Measurements from ENCODE around the gene PHPT1.
"Not testable (repeated sequence)": the region's sequence is repeated elsewhere in the genome, so short reads cannot be mapped to it uniquely, and the experiment has no call there.

PHPT1 gene

DNA sequence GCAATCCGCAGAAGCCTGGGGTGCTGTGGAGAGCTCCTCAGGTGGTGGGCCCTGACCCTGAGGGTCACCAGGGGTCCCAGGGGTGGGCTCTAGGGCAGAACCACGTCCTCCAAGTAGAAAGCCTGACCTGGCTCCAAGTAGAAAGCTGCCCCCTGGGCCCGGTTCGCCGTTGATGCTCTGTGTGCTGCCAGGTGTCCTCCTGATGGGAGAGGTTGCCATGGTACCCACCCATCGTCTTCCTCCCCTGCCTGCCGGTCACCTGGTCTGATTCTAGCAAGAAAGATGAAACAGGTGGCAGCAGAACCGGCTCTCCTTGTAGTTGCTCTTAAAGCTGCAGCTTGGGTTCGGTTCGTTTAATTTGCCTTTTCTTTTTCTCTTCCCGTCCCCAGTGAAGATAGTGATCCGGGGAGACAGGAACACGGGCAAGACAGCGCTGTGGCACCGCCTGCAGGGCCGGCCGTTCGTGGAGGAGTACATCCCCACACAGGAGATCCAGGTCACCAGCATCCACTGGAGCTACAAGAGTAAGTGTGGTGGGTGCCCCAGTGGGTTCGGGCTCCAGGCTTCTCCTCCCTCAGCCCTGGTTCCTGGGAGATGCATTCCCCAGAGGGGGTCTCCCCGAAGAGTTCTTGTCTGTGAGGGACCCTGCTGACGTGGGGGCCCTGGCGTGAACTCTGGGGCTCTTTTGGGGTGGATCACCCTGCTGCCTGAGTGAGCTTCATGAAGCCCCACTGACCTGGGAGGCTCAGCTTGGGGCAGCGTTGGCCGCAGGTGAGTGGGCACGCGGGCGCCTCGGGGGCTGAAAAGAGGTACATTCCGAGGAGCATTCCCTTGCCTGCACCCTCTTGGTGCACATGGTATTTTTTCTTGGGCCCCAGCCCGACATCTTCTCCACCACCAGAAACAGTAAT lies 25.8 kb upstream of the PHPT1 start:
- DNase-seq (ENCODE audit: low spot score), result no peak

- no peak for DNase-seq (ENCODE audit: low spot score)
These were observed 24.5 kb upstream of the PHPT1 start for GRCh38 chr9:136824496-136825225.

DNA sequence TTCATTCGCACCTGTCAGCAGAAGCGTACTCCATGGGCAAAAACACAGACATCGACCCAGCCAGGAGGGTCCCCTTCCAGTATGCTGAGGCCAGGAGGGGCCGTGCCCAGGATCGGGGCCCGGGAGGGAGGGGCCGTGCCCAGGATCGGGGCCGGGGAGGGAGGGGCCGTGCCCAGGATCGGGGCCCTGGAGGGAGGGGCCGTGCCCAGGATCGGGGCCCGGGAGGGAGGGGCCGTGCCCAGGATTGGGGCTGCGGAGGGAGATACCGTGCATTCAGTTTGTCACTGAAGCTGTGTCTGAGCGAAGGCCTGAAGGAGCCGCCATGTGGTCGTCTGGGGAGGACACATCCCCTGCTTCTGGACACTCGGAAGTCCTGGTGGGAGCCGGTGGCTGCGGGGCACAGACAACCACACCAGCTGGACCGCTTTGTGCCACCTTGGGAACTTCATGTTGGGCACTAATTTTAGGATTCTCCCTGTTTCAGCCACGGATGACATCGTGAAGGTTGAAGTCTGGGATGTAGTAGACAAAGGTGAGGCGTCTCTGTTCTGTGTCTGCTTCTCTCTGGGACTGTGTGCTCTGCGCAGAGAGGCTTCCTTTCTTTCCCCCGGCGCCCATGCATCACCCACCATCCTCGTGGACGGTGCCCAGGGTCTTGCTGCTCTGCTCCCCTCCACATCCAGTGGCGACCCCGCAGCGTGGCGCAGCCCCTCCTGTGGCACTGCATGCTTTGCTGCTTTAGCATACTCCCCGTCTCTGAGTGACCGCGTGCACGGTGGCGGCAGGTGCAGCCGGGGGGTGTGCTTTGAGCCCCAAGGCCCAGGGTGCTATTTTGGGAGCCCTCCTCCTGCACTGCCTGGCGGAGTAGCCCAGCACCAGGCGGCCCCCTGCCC lies 23.7 kb upstream of the PHPT1 start:
- DNase-seq (ENCODE audit: low spot score), result no peak

GRCh38 chr9:136826188-136826541 lies 23.0 kb upstream of the PHPT1 start:
- no peak for DNase-seq (ENCODE audit: low spot score)

DNA sequence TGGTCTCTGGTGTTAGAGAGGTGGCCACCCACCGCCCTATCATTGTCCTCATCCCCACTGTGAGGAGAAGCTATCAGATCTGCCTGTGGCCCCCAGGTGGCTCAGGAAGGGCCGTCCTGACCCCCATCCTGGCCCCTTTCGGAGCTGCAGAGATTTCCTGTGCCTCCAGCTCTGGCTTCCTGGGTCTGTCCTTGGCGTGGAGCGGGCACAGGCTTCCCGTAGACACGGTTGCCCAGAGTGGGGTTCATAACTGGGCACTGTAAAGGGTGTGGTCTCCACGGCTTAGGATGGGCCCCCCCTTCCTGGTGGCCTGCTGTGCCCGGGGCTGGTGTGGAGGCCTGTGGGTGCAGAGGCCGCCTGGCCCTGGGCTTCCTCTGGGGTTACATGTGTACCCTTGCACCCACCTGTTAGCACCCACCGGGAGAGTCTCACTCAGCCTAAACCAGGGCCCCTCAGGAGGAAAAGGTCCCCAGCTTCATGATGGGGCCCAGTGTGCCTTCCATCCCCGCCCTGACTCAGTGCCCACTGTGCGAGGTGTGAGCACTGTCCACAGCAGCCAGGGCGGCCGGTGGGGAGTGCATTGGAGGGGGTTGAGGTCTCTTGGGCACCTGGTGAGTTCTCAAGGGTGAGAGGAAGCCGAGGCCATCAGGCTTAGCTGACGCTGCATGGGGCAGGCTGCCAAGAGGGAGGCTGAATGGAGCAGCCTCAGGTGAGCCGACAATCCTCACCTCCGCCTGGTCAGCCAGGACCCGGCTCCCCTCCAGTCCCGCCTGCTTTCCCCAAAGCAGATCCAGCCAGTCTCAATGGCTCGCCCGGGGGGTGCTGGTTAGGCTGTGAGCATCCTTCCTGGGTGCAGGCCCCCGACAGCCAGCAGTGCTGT lies 22.3 kb upstream of the PHPT1 start:
- DNase-seq (ENCODE audit: low spot score), result no peak

DNA sequence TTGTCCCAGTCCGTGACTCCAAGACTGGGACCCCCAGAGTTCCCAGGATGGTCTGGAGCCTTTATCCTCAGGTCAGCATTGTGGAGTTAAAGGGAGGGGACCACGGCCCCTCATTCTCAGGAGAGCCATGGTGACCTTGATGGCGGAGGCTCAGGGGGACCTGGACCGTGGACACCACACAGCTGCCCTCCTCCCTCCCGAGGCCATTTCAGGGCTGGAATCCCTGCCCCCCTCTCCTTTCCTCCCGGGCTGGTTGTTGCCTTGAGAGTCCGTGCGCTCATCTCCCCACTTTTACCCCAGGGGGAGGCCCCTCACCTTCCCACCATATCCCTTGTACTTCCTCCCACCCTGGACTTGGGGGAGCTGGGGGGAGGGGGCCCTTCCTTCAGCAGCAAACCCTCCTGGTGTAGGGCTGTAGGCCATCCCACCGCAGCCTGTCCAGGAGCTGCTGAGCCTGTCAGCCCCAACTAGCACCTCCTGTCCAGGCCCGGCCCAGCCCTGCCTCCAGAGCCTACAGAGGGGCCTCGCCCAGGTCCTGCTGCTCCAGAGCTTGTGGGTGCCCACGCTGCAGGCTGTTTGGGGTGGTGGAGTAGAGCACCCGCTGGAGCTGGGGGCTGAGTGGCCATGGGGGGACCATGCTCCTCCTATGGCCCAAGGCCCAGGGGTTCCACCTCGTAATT lies 21.3 kb upstream of the PHPT1 start:
- DNase-seq (ENCODE audit: low spot score), result no peak

DNA sequence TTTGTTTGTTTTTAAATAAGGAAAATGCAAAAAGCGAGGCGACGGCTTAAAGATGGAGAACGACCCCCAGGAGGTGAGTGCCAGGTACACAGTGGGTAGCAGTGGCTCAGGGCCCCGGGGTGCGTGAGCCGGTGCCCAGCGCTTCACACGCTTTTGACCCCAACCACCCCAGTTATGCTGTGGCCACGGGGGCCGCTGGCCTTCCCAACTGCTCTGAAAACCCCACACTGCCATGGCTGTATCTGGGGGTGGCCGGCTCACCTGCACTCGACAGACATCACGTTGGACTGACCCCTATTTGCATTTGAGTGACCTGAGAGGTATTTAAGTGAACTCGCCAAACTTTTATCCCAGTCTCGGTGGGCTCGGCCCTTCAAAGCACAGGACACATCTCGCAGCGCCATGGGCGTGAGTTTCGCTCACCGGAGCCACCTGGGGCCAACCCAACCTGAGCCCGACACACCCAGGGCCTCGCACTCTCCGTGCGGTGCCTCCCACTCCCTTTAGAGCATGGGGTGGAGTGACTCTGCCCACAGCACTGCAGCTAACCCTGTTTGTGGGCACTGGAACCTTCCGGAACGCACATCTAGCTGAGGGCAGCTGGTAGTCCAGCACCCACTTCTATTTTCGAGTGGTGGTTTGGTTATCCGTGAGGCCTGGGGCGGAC lies 20.6 kb upstream of the PHPT1 start:
- DNase-seq (ENCODE audit: low spot score), result no peak

GRCh38 chr9:136829412-136829811 lies 19.8 kb upstream of the PHPT1 start:
- DNase-seq (ENCODE audit: low spot score), result no peak

DNA sequence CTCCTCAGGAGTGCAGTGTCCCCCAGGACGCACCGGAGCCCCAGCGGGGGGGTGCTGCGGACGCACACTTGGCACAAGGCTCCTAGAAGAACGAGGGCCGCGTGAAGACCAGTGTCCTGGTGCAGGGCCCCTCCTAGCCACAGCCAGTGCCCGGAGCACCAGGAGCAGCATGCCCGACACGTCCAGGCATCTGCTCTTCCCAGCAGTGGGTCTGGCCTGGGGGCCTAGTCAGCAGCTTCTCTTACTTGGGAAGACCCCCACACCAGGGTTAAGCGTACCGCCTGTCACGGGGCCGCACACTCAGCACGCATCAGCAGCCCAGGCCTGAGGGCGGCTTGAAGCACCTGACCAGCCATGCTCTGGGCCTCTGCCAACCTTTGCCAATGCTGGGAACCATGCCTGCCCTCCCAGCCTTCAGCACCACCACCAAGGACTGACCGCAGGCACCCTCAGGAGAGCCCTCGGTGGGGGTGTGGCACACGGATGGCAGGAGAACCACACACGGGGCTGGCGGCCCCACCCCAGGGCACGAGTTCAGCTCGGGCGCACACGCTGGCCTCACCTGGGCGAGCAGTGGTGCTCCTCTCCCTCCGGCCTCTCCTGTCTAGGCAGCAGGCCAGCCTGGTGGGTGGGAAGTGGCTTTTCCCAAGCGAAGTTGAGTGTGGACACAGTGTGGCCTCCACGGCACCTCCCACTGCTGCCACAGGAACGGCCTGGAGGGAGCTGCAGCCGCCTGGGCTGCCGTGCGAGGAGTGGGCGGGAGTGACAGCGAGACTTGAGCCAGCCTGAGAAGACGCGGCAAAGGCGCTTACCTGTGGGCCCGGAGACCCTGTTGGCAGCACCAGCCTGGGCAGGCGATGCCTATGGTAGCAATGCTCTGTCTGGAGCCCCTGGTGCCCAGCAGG lies 19.0 kb upstream of the PHPT1 start:
- no peak for DNase-seq (ENCODE audit: low spot score)

DNA sequence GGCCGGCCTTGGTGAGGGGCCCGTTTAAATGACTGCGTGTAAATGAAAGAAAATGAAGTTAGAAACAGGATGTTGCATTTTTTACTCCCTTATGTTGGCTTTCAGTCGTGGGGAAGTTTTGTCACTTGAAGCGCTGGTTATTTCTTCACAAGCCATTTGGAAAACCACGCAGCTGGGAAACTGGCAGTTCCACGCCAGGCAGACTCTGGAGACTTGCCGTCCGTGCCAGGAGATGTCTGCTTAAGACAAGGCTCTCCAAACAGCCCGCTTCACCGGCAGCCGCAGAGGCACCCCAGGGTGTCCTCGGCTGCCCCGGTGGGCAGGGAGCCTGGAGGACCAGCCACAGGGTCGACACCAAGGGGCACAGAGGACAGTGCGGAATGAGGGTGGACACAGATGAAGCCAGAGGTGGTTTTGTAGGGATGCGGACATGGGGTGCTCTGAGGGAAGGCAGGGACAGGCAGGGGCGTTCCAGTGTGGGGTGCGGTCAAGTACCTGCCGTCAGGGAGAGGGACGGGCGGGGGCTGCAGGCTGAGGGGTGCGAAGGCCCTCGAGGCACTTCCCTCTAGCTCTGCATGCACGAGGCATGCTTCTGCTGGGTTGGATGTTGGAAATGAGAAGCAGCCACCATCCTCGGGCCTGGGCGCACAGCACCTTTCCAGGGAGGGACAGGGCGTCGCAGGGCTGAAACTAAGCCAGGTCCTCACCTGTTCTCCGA lies 18.0 kb upstream of the PHPT1 start:
- DNase-seq (ENCODE audit: low spot score), result no peak

DNA sequence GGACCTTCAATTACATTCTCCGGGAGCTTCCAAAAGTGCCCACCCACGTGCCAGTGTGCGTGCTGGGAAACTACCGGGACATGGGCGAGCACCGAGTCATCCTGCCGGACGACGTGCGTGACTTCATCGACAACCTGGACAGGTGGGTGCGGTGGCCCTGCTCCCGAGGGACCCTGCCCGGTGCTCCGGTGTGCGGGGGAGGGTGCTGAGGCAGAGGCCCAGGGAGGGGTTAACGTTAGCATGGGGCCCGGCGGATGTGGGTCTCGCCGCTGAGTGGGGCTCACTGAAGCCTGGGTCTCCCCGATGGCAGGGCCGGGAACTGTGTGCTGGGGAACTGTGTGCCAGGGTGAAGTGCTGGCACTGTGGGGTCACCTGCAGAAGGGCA lies 17.5 kb upstream of the PHPT1 start:
- DNase-seq (ENCODE audit: low spot score), result no peak

DNA sequence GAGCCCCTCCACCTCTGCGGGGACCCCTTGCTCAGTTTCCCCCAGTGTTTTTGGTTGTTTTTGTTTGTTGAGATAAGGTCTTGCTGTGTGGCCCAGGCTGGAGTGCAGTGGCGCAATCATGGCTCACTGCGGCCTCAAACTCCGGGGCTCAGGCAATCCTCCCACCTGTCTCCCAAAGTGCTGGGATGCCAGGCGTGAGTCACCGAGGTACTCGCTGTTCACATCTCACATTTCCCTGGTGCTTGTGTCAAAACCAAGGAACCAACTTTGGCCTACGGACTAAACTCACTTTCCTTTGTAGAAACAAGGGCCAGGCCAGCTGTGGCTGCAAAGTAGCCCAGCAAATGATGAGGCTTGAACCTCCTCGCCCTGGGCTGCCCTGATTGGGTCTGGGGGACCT lies 16.6 kb upstream of the PHPT1 start:
- DNase-seq (ENCODE audit: low spot score), result no peak

DNA sequence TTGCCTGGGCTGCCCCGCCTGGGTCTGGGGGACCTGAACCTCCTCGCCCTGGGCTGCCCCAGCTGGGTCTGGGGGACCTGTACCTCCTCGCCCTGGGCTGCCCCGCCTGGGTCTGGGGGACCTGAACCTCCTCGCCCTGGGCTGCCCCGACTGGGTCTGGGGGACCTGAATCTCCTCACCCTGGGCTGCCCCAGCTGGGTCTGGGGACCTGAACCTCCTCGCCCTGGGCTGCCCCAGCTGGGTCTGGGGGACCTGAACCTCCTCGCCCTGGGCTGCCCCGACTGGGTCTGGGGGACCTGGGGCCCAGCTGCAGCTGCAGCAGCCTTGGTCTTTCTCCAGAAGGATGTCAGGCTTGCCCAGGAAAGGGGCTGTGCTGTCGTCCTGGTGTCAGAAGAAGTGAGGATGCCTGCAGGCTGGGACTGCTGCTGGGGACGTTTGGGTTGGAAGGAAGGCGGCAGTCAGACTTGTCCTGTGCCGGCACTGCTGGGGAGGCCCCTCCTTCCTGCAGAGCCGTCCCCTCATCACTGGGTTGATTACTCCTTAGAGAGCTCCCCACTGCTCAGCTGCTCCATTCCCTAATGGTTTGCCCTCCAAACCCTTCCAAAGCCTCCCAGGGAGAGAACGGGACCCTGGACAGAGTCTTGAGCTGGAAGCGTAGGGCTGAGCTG lies 15.7 kb upstream of the PHPT1 start:
- not testable (repeated sequence) for DNase-seq (ENCODE audit: low spot score)

DNA sequence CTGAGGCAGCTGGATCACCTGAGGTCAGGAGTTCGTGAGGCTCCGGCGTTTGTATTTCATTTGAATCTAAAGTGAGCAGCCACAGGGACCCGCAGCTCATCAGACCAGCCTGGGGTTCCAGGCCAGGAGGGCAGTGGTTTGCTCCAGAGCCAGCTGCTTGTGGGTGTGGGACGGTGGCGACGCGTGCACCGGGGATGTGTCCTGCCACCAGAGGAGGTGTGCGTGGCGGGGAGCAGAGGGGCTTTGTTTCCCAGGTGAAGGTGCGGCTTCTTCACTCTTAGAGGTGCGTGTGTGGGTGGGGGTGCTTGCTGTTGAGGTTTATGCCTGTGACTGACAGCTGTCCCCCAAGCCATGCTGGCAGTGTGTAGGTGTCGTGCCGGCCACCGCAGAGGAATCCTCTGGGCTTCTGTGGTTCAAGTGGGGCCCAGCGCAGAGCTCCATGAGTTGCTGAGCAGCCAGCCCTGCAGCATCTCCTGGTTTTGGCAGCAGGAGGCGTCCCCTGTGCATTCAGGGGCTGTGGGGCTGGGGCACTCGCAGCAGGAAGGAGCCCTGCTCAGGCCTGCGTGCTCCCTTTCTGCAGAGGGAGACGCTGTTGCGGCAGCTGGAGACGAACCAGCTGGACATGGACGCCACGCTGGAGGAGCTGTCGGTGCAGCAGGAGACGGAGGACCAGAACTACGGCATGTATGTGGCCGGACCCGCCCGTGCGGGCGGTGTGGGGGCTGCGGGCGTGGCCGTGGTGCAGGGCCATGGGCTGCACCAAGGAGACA lies 13.9 kb upstream of the PHPT1 start:
- no peak for DNase-seq (ENCODE audit: low spot score)

- no peak for DNase-seq (ENCODE audit: low spot score)
These were observed 13.0 kb upstream of the PHPT1 start for GRCh38 chr9:136835932-136836904.
